HepG2 (cell line): ENCODE results near the gene KLRG1. TPM values are rescaled to one million over a fixed set of nuclear protein-coding genes. Genes with fewer than 3 reads are reported as not detected.

ENCODE experiments used
- ASH2L ChIP-seq: fragments of 300-600, 200-600 bp; sonication (generic); IDR thresholded peaks from 2 replicates; pipeline ENCODE4 v1.7.0; 2017; ENCODE audit warnings: low read depth, mild to moderate bottlenecking, moderate library complexity, mixed read lengths, low read length; ENCODE audit not compliant: insufficient read length
- GZF1 ChIP-seq: sonication (generic); formaldehyde crosslinking; IDR thresholded peaks from 2 replicates; pipeline ENCODE4 v1.5.1; 2020; ENCODE audit warnings: mild to moderate bottlenecking, missing genetic modification reagents
- HBP1 ChIP-seq: IDR thresholded peaks from 2 replicates; pipeline ENCODE4 v1.6.1; 2016; ENCODE audit warnings: low read depth, control low read depth
- HMGXB4 ChIP-seq, 2 experiments: sonication (generic) in 1 of 2; formaldehyde crosslinking in 1 of 2; IDR thresholded peaks; 2 replicates each; pipeline versions ENCODE4 v1.4.0 to v1.6.1; 2018 to 2020; ENCODE audit warnings: missing genetic modification reagents in 2 of 2, borderline replicate concordance in 1 of 2, low read depth in 1 of 2, mild to moderate bottlenecking in 1 of 2, missing biosample characterization in 1 of 2
- KAT2B ChIP-seq: fragments of 150-350 bp; IDR thresholded peaks from 2 replicates; pipeline ENCODE4 v1.6.1; 2014; ENCODE audit warnings: low read depth, low read length, borderline replicate concordance
- PAF1 ChIP-seq: IDR thresholded peaks from 2 replicates; pipeline ENCODE4 v1.6.1; 2016; ENCODE audit warnings: missing genetic modification reagents, missing compliant biosample characterization
- PAWR ChIP-seq: sonication (generic); formaldehyde crosslinking; IDR thresholded peaks from 2 replicates; pipeline ENCODE4 v1.4.0; 2020; ENCODE audit warnings: missing genetic modification reagents, mild to moderate bottlenecking, borderline replicate concordance
- RCOR2 ChIP-seq: IDR thresholded peaks from 2 replicates; pipeline ENCODE4 v1.6.1; 2016; ENCODE audit warnings: missing biosample characterization, missing genetic modification reagents
- RELA ChIP-seq: sonication (generic); formaldehyde crosslinking; IDR thresholded peaks from 2 replicates; pipeline ENCODE4 v1.4.0; 2020; ENCODE audit warnings: missing genetic modification reagents
- SALL1 ChIP-seq: sonication (generic); formaldehyde crosslinking; IDR thresholded peaks from 2 replicates; pipeline ENCODE4 v1.8.0; 2022; ENCODE audit warnings: mild to moderate bottlenecking, missing genetic modification reagents
- SSRP1 ChIP-seq: IDR thresholded peaks from 2 replicates; pipeline ENCODE4 v1.6.1; 2016; ENCODE audit warnings: control low read depth
- TBP ChIP-seq: sonication (generic); formaldehyde crosslinking; IDR thresholded peaks from 2 replicates; pipeline ENCODE4 v1.5.0; 2020; ENCODE audit warnings: missing genetic modification reagents
- XBP1 ChIP-seq: sonication (generic); formaldehyde crosslinking; IDR thresholded peaks from 2 replicates; pipeline ENCODE4 v1.5.0; 2020; ENCODE audit warnings: missing genetic modification reagents
- ZBTB44 ChIP-seq: sonication (generic); formaldehyde crosslinking; IDR thresholded peaks from 2 replicates; pipeline ENCODE4 v1.4.0; 2020; ENCODE audit warnings: missing genetic modification reagents
- ZBTB7B ChIP-seq: sonication (generic); formaldehyde crosslinking; IDR thresholded peaks from 2 replicates; pipeline ENCODE4 v1.4.0; 2020; ENCODE audit warnings: missing genetic modification reagents
- ZNF510 ChIP-seq: sonication (generic); formaldehyde crosslinking; IDR thresholded peaks from 2 replicates; pipeline ENCODE4 v1.4.0; 2020; ENCODE audit warnings: low read depth, mild to moderate bottlenecking, missing genetic modification reagents
- ZNF607 ChIP-seq: sonication (generic); formaldehyde crosslinking; IDR thresholded peaks from 2 replicates; pipeline ENCODE4 v1.5.1; 2020; ENCODE audit warnings: missing genetic modification reagents, mild to moderate bottlenecking, borderline replicate concordance
- ZNF660 ChIP-seq: sonication (generic); formaldehyde crosslinking; IDR thresholded peaks from 2 replicates; pipeline ENCODE4 v1.5.1; 2020; ENCODE audit warnings: mild to moderate bottlenecking, low read depth, missing genetic modification reagents, borderline replicate concordance
- ZNF737 ChIP-seq: sonication (generic); formaldehyde crosslinking; IDR thresholded peaks from 2 replicates; pipeline ENCODE4 v1.5.0; 2020; ENCODE audit warnings: missing genetic modification reagents, mild to moderate bottlenecking, borderline replicate concordance
- polyA plus RNA-seq, 8 experiments: library from polyadenylated mRNA; depleted of rRNA in 3 of 8; stranded (reverse) in 7 of 8; unstranded in 1 of 8; fragments of >200 nt; fragmentation: Illumina TruSeq in 4 of 8; extraction: Trizol in 4 of 8; gene quantifications; 2 replicates each; pipeline versions ENCODE4 v1.2.1 to v1.2.3, GENCODE V29; 2011 to 2016; ENCODE audit warnings: low read depth in 4 of 8, missing spikeins in 1 of 8, mixed read lengths in 1 of 8; ENCODE audit not compliant: insufficient read depth in 1 of 8
- total RNA-seq, 5 experiments: library from RNA; depleted of rRNA; stranded (reverse); fragments of >200 nt; fragmentation: Illumina TruSeq; extraction: Trizol; gene quantifications; 2 replicates each; pipeline ENCODE4 v1.2.3, GENCODE V29; 2016; ENCODE audit warnings: low read depth in 1 of 5
- TF ChIP-seq, protein P1 (sequence below): sonication (generic); formaldehyde crosslinking; IDR thresholded peaks from 2 replicates; pipeline ENCODE4 v1.4.0; 2020; ENCODE audit warnings: mild to moderate bottlenecking, low read depth, missing genetic modification reagents
- TF ChIP-seq, protein P2 (sequence below): IDR thresholded peaks from 2 replicates; pipeline ENCODE4 v1.6.1; 2018; ENCODE audit warnings: missing genetic modification reagents, mild to moderate bottlenecking, missing compliant biosample characterization

Gene KLRG1
- total and polyA plus RNA-seq, 2 of the 13 experiments (the other 11 are each of a cell fraction or from before 2014, with no cell fraction given) = 1.2 to 1.7 TPM

- TF ChIP-seq SALL1 (CRISPR knock-in tag) (peak; percentile 71; the same call in 1 of the 2 replicates), ASH2L (peak; percentile 82), ZNF737 (CRISPR knock-in tag) (no peak), ZNF510 (CRISPR knock-in tag) (0 out of 2 replicates have a peak, but pooled peaks have one; percentile 40), HBP1 (CRISPR knock-in tag) (peak; percentile 48), HMGXB4 (CRISPR knock-in tag; IDR thresholded peaks at IDR 0.05; ENCODE audit: borderline replicate concordance in 1 of 2, low read depth in 1 of 2) (peak; percentile 85 to 89), ZNF607 (CRISPR knock-in tag) (peak; percentile 42), ZNF660 (CRISPR knock-in tag) (no peak), RCOR2 (CRISPR knock-in tag) (peak; percentile 24; the same call in 1 of the 2 replicates), PAF1 (CRISPR knock-in tag) (no peak), RELA (CRISPR knock-in tag) (no peak), KAT2B (no peak), SSRP1 (CRISPR knock-in tag) (no peak; the same call in 1 of the 2 replicates), ZBTB44 (CRISPR knock-in tag) (no peak), TBP (CRISPR knock-in tag) (no peak), XBP1 (no peak), GZF1 (peak; percentile 79; the same call in 1 of the 2 replicates), PAWR (CRISPR knock-in tag) (no peak), ZBTB7B (CRISPR knock-in tag) (0 out of 2 replicates have a peak, but pooled peaks have one; percentile 45)
- TF ChIP-seq, protein P1, sequence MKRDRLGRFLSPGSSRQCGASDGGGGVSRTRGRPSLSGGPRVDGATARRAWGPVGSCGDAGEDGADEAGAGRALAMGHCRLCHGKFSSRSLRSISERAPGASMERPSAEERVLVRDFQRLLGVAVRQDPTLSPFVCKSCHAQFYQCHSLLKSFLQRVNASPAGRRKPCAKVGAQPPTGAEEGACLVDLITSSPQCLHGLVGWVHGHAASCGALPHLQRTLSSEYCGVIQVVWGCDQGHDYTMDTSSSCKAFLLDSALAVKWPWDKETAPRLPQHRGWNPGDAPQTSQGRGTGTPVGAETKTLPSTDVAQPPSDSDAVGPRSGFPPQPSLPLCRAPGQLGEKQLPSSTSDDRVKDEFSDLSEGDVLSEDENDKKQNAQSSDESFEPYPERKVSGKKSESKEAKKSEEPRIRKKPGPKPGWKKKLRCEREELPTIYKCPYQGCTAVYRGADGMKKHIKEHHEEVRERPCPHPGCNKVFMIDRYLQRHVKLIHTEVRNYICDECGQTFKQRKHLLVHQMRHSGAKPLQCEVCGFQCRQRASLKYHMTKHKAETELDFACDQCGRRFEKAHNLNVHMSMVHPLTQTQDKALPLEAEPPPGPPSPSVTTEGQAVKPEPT (CRISPR knock-in tag) = no peak
- TF ChIP-seq, protein P2, sequence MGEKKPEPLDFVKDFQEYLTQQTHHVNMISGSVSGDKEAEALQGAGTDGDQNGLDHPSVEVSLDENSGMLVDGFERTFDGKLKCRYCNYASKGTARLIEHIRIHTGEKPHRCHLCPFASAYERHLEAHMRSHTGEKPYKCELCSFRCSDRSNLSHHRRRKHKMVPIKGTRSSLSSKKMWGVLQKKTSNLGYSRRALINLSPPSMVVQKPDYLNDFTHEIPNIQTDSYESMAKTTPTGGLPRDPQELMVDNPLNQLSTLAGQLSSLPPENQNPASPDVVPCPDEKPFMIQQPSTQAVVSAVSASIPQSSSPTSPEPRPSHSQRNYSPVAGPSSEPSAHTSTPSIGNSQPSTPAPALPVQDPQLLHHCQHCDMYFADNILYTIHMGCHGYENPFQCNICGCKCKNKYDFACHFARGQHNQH (CRISPR knock-in tag) = peak; percentile 83
Observed at GRCh38 chr12:8949342-8950220, 39.8 kb upstream of the KLRG1 start, which contains the start of gene M6PR (continued).
